ENCODE results near the gene HOXB7. TPM values are rescaled to one million over a fixed set of nuclear protein-coding genes. Genes with fewer than 3 reads are reported as not detected.

HOXB7 gene
- total RNA-seq, 1 experiment from 2014 or later: 24.7 TPM

DNA sequence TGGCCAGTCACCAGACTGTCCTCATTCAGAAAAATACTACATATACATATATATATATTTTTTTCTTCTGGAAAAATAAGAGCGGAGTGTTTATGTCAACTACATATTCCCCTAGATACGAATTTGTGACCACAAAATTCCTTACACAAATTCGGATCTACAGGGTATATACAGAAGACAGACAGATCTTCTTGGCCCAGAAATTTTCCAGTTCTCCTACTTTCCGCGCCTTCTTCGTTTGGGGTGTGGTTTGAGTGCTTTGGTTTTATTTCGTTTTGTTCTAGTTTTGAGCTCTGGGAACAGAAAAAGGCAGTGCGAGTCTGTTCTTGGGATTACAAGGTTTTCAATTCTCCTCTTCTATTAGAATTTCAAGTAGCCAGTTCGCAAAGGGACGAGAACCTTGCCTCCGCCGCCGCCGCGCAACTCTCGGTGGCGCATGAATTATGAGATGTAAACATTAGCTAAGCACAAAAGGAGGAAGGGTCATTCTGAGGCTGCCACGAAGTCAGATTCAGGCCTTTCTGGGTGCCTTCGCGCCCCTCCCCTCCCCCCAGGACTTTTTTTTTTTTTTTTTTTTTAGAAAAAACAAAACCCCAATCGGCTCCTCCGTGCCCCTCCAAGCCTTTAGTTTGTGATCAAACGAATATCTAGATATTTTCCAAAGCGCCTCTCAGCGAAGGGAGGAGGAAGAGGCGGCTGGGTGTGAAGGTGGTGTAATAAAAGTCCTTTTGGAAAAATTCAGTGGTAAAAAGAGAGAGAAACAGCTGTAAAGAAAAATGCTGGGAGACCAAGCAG is 30.9 kb downstream of the HOXB7 start:
- DNase-seq (ENCODE audit: low spot score): peak; percentile 56

DNA sequence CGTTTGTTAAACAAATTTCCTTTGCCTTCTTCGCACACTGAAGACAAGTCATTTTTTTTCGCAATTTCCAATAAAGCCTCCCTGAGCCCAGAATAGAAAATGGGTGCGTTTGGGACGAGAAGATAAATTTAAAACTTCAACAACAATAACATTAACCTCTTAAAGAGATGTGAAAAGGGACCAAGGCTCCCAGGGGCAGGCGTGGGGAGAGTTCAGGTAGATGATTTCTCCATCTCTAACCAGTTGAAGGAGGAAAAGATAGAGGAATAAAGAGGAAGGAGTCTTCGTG is 31.4 kb downstream of the HOXB7 start:
- DNase-seq (ENCODE audit: low spot score): no peak

DNA sequence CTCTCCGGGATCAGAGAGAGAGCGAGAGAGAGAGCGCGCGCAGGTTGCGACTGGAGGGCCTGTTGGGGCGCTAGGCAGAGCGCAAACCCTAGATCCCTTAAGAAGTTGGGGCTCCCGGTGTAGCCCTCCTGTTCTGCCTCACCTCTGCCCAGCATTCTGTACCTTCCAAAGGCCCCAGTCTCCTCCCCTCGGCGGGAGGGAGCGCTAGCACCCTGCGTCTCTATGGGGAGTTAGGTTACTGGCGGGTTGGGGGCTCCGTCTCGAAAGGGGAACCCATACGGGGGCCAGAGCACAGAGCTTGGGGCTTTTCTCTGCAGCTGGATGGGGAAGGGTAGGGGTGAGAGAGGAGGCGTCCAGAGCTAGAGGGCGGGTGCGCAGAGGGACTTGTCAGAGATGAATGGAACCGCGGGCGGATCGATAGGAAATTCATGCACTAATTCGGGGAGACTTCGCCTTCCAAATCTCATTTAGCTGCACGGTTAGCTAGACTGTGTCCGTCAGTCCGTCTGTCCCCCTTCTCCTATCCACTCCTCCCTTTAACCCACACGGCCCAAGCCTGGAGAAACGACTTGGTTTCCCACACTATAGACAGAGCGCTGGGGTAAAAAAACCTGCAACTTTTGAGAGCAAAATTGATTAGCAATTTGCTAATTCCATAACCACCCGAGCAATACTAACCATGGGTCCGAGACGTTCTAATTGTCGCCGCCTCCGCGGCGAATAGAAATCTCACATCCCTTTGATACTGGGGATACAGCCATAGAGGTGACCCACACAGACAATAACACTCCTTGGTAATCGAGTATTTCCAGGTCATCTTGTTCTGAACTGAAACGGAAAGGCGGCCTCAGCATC is 32.0 kb downstream of the HOXB7 start:
- peak; percentile 51 for DNase-seq (ENCODE audit: low spot score)

DNA sequence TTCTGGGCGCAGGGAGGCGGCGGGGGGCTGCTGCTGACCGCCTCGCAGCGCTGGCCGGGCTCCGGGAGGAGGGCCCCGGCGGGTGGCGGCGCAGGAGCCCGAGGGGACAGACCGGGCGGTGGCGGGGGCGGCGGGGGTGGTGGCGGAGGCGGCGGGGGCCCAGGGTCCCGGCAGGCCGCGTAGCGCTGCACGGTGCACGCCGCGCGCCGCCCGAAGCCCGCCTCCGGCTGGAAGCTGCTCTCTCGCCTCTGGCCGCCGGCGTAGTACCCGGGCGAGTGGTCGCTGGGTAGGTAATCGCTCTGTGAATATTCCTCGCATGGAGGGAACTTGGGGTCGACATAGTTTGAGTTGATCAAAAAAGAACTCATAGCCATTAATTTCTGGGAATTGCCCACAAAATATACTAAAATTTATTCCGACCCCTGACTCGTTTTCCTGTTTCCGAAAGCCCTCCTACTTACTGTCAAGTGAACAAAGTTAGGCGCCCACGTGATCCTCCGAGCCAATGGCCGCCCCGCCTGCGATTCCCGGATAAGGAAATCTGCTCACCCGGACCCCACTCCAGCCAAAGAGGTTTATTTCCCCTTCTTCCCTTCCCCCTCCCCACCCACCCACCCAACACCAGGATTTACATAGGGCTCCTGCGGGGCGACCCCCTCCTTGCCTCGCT is 32.7 kb downstream of the HOXB7 start, which contains the start of gene HOXB4:
Gene HOXB4, minus strand, starts transcription at position 405 of the 670 bp plus-strand sequence. Its CDS starts 31 bp downstream, at position 374.
- DNase-seq (ENCODE audit: low spot score): peak; percentile 71

DNA sequence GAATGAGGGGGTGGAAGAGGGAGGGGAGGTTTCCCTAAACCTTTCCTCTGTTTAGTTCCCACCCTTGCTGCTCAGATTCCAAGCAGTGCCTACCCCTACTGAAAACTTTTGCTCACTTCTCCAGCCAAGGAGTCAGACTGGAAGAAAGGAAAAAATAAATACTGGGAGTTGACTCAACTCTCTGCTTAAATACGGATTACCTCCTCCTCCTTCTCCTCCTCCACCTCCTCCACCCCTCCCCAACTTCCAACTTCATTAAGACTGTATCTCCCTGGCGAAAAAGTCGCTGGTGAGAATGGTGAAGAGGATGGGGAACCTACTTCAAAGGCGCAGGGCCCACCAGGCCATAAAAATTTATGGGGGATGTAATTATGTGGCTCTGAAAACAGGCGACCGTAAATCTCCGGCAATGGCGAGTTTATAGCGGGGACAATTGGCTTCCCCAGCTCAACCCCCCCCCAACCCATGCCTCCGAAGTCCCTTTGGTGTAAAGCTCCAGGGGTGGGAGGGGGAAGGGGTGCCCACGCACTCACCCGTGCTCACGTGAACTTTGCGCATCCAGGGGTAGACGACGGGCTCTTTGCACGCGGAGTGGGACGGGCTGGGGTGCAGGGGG is 33.4 kb downstream of the HOXB7 start:
- DNase-seq (ENCODE audit: low spot score): peak; percentile 56

DNA sequence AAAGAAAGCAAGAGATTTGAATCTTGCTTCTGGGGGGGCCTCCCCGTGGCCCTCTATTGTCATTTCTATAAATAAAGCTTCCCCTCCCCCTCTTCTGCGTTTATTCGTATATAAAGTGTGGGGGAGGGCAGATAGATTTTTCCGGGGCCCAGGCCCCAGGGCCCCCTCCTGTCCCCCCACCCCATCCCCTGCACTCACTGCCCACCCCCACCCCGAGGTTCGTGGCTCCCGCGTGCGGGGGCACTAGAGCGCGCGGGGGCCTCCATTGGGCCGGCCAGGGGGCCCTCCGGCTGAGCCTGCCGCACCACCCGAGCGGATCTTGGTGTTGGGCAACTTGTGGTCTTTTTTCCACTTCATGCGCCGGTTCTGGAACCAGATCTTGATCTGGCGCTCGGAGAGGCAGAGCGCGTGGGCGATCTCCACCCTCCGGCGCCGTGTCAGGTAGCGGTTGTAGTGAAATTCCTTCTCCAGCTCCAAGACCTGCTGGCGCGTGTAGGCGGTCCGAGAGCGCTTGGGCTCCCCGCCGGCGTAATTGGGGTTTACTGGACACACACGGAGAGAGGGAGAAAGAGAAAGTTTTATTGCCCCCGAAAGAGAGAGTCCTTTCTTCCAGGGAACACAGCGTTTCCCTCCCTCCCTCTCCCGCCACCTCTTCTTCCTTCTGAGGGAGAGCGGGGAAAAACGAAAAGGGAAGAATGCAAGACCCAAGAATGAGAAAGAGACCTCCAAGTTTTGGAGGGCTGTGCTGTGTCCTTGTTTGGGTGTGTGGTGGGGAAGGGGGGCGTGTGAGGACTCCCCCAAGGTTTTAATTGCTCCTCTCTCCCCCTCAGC is 34.1 kb downstream of the HOXB7 start:
- peak; percentile 35 for DNase-seq (ENCODE audit: low spot score)

DNA sequence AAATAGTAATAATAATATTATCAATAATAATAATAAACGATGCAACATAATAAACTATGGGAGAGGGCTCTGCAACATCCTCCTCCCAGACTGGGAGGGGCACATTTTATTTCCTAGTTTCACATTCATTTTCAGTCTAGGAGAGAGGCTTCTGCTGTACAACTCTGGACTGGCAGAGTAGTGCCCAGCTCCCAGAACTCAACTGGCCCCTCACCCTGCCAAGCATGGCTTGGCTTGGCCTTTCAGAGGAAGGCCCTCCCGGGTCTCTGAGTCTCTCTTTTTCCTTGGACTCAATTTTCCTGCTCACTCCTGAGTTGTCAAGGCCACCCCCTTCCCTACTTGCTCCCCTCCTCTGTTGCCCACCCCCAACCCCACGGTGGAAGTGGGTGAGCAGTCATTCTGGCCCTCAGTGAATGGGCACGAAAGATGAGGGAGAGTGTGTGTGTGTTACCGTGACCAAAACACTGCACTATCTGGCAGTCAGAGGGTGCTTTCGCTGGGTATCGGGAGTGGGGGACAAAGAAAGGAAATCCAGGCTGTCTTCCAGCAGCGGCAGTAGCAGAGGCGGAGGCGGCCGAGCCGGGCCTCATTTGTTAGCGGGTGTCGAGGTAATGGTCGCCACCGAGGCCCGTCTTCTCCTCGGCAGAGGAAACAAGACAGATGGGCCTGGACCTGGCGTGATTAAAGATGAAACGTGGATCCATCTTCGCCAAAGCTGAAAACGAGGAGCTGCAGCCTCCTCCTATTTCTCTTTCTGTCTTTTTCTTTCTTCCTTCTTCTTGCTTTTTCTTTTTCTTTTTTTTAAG is 34.9 kb downstream of the HOXB7 start:
- peak; percentile 51 for DNase-seq (ENCODE audit: low spot score)

GRCh38 chr17:48575066-48575582 is 35.7 kb downstream of the HOXB7 start:
- DNase-seq (ENCODE audit: low spot score): peak; percentile 85

DNA sequence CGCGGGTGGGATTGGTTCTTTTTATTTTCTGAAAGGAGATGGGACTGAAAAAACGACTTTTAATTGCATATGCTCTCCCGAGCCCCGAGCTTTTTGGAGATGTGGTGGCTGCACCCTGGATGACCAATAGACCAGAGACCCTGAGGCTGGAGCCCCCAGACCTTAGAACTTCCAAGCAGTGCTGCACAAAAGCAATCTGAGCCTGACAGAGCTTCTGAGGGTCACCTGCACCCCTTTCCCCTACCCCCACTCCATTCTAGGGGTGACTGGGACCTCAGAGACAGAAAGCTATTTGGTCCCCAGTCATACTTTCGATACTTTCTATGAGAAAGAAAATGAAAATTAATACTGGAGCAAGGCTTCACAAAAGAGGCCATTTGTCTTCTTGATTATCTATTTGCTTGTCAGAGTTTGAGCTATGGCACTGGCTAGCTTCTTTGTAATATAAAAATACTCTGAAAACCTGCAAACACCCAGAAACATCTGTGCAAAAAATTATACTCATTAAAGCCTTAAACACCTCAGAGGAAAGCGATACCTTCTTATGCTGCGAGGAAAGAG is 36.2 kb downstream of the HOXB7 start:
- DNase-seq (ENCODE audit: low spot score): no peak

DNA sequence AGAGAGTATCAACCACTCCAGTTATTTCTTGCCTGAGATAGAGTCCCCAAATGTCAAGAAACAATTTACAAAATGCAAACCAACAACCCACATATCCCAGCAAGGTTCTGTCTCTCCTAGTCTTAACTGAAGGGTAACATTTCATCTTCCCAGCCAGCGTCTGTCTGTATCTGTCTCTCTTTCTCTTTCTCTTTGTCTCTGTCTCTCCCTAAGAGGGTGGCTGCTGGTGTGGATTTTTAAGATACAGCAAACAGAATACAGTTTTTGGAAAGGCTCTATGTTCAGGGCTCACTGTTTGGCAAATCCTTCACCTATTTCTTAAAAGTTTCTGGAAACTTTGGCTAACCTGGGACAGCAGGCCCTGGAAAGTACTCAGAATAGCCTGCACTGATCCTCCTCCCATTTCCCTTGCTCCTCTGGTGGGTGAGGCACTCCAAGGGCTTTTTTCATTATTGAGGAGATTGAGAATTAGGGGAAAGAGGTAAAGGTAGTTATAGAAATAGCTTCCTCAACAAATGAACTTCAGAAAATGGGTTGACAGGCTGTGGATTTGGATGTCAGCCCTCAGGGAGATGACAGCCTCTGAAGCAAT is 38.9 kb downstream of the HOXB7 start:
- DNase-seq (ENCODE audit: low spot score): no peak

DNA sequence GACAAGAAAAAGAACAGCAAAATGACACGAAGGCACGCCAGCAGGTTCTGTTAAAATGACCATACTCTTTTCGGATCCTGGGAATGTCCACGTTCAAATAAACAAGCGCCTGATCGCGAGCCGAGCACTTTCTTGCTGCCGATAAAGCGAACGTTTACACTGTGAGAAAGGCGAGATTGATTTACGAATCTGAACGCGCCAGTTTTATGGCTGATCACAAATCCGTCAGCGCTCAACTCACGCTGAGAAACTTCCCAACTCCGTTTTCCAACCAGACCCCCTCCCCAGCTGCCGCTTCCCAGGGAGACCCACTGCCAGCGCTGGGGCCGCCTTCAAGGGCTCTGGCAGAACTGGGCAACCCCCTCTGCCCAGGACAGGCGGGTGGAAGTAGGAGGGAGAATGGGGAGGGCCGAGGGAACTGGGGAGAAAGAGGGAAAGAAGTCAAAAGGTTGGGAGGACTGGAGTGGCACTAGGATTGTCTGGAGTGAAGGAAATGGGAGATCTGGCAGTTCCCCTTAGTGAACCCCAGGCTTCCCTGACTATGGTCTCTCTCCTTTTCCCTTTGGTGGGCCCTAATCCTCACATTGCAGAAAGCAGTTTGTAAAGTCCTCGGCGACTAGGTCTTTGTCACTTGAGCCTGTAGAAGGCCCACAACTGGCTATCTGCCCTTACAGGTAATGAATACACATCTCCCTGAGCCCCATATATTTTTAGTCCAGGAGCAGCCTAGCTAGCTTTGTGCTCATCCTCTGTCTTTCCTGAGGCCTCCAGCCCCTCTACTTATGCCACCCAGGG is 39.6 kb downstream of the HOXB7 start:
- no peak for DNase-seq (ENCODE audit: low spot score)

- no peak for DNase-seq (ENCODE audit: low spot score)
Measured at GRCh38 chr17:48570325-48571023, 40.3 kb downstream of the HOXB7 start.

- DNase-seq (ENCODE audit: low spot score): no peak
Measured at GRCh38 chr17:48569674-48570324, 41.0 kb downstream of the HOXB7 start.

DNA sequence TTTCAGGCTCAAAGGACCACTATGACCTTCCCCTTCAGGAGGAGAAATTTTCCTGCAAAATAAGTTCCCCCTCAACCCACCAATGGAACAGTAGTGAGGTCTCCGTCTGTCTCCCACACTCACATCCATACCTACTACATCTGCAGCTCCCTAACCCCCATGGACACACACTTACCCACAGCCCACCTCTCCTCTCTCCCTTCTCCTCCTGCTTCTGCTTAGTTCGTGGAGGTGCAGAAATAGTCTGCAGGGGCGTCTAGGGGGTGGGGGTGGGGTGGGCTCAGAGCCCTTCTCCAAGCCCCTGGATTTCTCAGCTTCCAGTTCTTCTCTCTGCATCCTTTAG is 41.6 kb downstream of the HOXB7 start:
- no peak for DNase-seq (ENCODE audit: low spot score)

DNA sequence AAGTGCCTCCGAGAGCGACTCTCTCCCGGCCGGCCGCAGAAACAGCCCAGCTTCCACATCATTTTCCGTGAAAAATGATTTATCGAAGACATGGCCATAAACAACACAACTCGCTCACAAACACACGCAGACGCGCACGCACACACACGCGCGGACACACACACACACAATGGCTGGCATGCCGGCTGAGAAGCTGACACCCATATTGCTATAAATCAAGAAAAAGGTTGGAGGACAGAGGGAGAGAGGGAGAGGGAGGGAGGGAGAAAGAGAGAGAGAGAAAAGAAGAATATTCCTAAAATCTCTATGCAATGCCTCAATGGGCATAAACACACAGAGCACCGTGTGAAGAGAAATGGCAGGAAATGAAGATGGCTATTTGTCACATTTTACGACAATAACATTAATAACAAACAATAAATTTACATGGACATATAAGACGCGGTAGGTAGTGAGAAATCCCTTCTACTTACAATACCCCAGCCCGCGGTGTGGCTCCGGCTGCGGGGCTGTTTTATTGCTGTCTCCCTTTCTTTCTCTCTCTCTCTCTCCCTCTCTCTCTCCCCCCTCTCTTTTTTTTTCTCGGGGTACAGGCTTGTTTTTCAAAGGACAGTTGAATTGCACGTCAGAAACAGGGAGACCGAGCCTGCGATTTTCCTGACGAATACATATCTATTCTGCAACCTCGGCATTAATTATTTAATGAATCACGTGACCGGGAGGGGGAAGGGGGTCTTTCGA is 42.1 kb downstream of the HOXB7 start:
- no peak for DNase-seq (ENCODE audit: low spot score)

DNA sequence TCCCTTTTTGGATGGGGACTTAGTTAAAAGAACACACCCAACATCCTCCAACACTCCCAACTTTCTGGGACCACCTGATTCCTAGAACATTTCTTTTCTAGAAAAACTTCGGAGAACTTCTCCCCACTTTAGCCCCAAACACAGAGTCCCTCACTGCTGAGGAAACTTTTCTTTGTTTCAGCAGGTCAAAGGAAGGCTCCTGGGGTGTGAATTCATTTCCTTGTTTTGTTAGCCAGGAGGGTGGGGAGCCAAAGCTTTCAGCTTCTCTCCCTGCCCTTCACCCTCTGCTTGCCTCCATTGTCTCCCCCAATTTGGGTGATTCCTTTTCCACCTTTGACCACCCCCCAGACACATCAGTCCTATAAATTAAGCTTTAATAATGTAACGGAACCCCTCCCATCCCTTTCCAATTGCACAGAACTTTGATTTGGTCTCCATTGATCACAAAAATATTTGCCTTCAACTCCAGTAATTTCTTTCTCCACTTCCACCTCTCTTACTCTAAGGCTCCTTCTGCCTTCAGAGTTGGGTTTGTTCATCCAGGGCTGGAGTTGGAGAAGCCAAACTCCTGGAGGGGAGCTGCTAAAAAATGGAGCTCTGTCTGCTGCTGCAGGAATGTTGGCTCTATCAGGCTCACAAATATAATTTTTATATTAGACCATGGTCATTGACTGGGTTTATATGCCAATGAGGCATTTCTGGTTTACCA is 43.0 kb downstream of the HOXB7 start:
- no peak for DNase-seq (ENCODE audit: low spot score)

Data from A172 (cell line).